ENCODE measurements around the gene SS18L1.

DNA sequence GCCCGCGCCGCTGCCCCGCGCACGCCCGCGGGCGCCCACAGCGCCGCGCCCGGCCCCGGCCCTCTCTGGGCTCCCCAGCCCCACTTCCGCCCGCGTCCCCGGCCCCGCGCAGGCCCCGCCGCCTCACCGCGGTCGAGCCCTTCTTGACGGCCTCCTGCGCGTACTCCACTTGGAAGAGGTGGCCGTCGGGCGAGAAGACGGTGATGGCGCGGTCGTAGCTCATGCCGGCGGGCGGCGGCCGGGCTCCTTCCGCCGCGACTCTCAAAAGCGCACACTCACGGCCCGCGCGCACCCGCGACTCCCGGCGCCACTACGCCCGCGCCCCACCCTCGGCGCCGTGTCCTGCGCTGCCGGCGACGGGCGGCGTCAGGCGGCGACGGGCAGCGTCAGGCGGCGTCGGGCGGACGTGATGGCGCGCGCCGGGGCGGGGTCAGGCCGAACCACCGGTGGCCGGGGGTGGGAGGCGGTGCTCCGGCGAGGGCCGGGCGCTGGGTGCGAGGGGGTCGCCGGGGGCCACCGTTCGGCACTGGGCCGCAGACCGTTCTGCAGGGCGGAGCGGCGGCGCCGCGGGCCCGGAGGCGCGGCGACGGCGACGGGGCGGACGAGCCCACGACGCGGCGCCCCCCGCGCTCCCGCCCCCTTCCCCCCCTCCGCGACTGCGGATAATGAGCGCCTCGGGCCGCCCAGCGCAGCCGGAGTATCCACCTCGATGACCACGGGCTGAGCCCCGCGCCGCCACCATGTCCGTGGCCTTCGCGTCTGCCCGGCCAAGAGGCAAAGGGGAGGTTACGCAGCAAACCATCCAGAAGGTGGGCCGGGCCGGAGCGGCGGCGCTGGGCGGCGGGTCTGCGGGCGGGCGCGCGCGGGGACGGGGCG is at the start of gene SS18L1, which contains the start of gene PSMA7:
- no peak for TF ChIP-seq CTCF (IDR thresholded peaks at IDR 0.05; ENCODE audit: insufficient read depth, low read depth, low read length)
- TF ChIP-seq EZH2 (IDR thresholded peaks at IDR 0.05; ENCODE audit: insufficient read depth, low read length): no peak

Measured in astrocyte (in vitro differentiated cells and primary cell).